Natural killer cell treated with Interleukin-12 subunit alpha and Interleukin-12 subunit beta and Interleukin-15 and Interleukin-18, amount 100 ng/mL, for 72 hours (primary cell): ENCODE results near the gene KCNJ15. TPM values are rescaled to one million over a fixed set of nuclear protein-coding genes. Genes with fewer than 3 reads are reported as not detected.

ENCODE experiments used
- ATAC-seq, 2 donors: fragments of 150-1000 bp; cut with Tn5 transposase in 1 of 2; sonication (Bioruptor Pico), chemical (Tn5 transposase) in 1 of 2; 2 replicates each; pipeline ENCODE4 v1.10.0; 2021
- DNase-seq: peaks from one replicate; pipeline ENCODE4 v3.0.0; 2022; ENCODE audit warnings: low spot score
- H3K27ac Mint-ChIP-seq, 2 donors: 1 replicate in 1 of 2; 2 replicates in 1 of 2; pipeline ENCODE4 v1.8.0; 2022; ENCODE audit warnings: mixed read lengths in 2 of 2, mild to moderate bottlenecking in 1 of 2, moderate library complexity in 1 of 2
- H3K27me3 Mint-ChIP-seq, 2 donors: 1 replicate in 1 of 2; 2 replicates in 1 of 2; pipeline ENCODE4 v1.8.0; 2022; ENCODE audit warnings: mixed read lengths in 2 of 2
- H3K36me3 Mint-ChIP-seq: one replicate; pipeline ENCODE4 v1.8.0; 2022; ENCODE audit warnings: mixed read lengths
- H3K4me1 Mint-ChIP-seq, 2 donors: 1 replicate in 1 of 2; 2 replicates in 1 of 2; pipeline ENCODE4 v1.8.0; 2022; ENCODE audit warnings: low read depth in 2 of 2, mixed read lengths in 2 of 2, mild to moderate bottlenecking in 1 of 2
- H3K4me3 Mint-ChIP-seq: one replicate; pipeline ENCODE4 v1.8.0; 2022; ENCODE audit warnings: mixed read lengths
- H3K9me3 Mint-ChIP-seq: 2 replicates; pipeline ENCODE4 v1.8.0; 2022; ENCODE audit warnings: mixed read lengths
- total RNA-seq, 2 donors: library from RNA; stranded (reverse); gene quantifications; one replicate each; pipeline ENCODE4 v1.2.3, GENCODE V29; 2022

The KCNJ15 gene
- total RNA-seq, 2 donors from 2014 or later, result not detected

- H3K27ac Mint-ChIP-seq, result no peak overlapping the region
- no peak for ATAC-seq
- H3K36me3 Mint-ChIP-seq, result no peaks in the 10 kb centered on the region
- H3K4me1 Mint-ChIP-seq, result peaks cover 8 to 15% of the 10 kb centered on the region in 2 donors
- peaks cover 10% of the 10 kb centered on the region for H3K9me3 Mint-ChIP-seq
- H3K27me3 Mint-ChIP-seq, result peaks cover 24 to 36% of the 10 kb centered on the region in 2 donors
- H3K4me3 Mint-ChIP-seq, result no peak overlapping the region
- DNase-seq, result no peak
Measured at GRCh38 chr21:38249696-38250278, 7.0 kb upstream of the KCNJ15 start.

GRCh38 chr21:38250991-38251418, 5.8 kb upstream of the KCNJ15 start:
- ATAC-seq (no peak), DNase-seq (no peak)
- Mint-ChIP-seq H3K4me1 (peaks cover 0 to 6% of the 10 kb centered on the region in 2 donors), H3K27me3 (peaks cover 26 to 33% of the 10 kb centered on the region in 2 donors), H3K27ac (no peak overlapping the region), H3K4me3 (no peak overlapping the region), H3K36me3 (no peaks in the 10 kb centered on the region), H3K9me3 (peaks cover 10% of the 10 kb centered on the region)

- H3K4me1 Mint-ChIP-seq, result no peaks in the 10 kb centered on the region
- H3K9me3 Mint-ChIP-seq, result no peaks in the 10 kb centered on the region
- H3K27ac Mint-ChIP-seq, result no peak overlapping the region
- DNase-seq (no peak), ATAC-seq (no peak)
- H3K4me3 Mint-ChIP-seq, result no peak overlapping the region
- H3K27me3 Mint-ChIP-seq, result peaks cover 34 to 51% of the 10 kb centered on the region in 2 donors
- no peaks in the 10 kb centered on the region for H3K36me3 Mint-ChIP-seq
Measured at GRCh38 chr21:38254970-38255369, 1.8 kb upstream of the KCNJ15 start.

- Mint-ChIP-seq H3K9me3 (no peaks in the 10 kb centered on the region), H3K36me3 (no peaks in the 10 kb centered on the region), H3K4me1 (no peaks in the 10 kb centered on the region), H3K4me3 (no peak overlapping the region), H3K27ac (no peak overlapping the region), H3K27me3 (peaks cover 36 to 51% of the 10 kb centered on the region in 2 donors)
- ATAC-seq, result peak in 1 of 2 donors; percentile 38
- DNase-seq, result no peak
Measured at GRCh38 chr21:38255571-38256117, 1.1 kb upstream of the KCNJ15 start.

GRCh38 chr21:38257667-38258066, 876 bp downstream of the KCNJ15 start:
- Mint-ChIP-seq H3K4me1 (no peaks in the 10 kb centered on the region), H3K36me3 (no peaks in the 10 kb centered on the region), H3K27ac (no peak overlapping the region), H3K4me3 (no peak overlapping the region), H3K27me3 (peaks cover 36 to 49% of the 10 kb centered on the region in 2 donors), H3K9me3 (no peaks in the 10 kb centered on the region)
- ATAC-seq (no peak), DNase-seq (no peak)

- H3K4me1 Mint-ChIP-seq, result no peaks in the 10 kb centered on the region
- H3K27ac Mint-ChIP-seq, result no peak overlapping the region
- no peak for ATAC-seq
- DNase-seq, result no peak
- no peaks in the 10 kb centered on the region for H3K36me3 Mint-ChIP-seq
- peaks cover 36 to 49% of the 10 kb centered on the region in 2 donors for H3K27me3 Mint-ChIP-seq
- no peak overlapping the region for H3K4me3 Mint-ChIP-seq
- H3K9me3 Mint-ChIP-seq, result no peaks in the 10 kb centered on the region
Measured at GRCh38 chr21:38258521-38259485, 2.0 kb downstream of the KCNJ15 start.

- Mint-ChIP-seq H3K27ac (no peak overlapping the region), H3K9me3 (no peaks in the 10 kb centered on the region), H3K4me1 (no peaks in the 10 kb centered on the region), H3K36me3 (no peaks in the 10 kb centered on the region), H3K27me3 (peaks cover 37 to 48% of the 10 kb centered on the region in 2 donors), H3K4me3 (no peak overlapping the region)
- no peak for DNase-seq
- no peak for ATAC-seq
Measured at GRCh38 chr21:38259665-38260064, 2.9 kb downstream of the KCNJ15 start.

- no peak for DNase-seq
- Mint-ChIP-seq H3K27me3 (peaks cover 36 to 48% of the 10 kb centered on the region in 2 donors), H3K4me1 (no peaks in the 10 kb centered on the region), H3K27ac (no peak overlapping the region), H3K9me3 (no peaks in the 10 kb centered on the region), H3K36me3 (no peaks in the 10 kb centered on the region), H3K4me3 (no peak overlapping the region)
- ATAC-seq, result no peak
Measured at GRCh38 chr21:38260426-38260825, 3.6 kb downstream of the KCNJ15 start.

GRCh38 chr21:38261851-38262250, 5.1 kb downstream of the KCNJ15 start:
- H3K27ac Mint-ChIP-seq, result no peak overlapping the region
- peaks cover 41 to 43% of the 10 kb centered on the region in 2 donors for H3K27me3 Mint-ChIP-seq
- no peaks in the 10 kb centered on the region for H3K4me1 Mint-ChIP-seq
- ATAC-seq (no peak), DNase-seq (no peak)
- H3K9me3 Mint-ChIP-seq, result no peaks in the 10 kb centered on the region
- H3K36me3 Mint-ChIP-seq, result no peaks in the 10 kb centered on the region
- H3K4me3 Mint-ChIP-seq, result no peak overlapping the region

GRCh38 chr21:38263493-38263892, 6.7 kb downstream of the KCNJ15 start:
- DNase-seq, result no peak
- no peaks in the 10 kb centered on the region for H3K4me1 Mint-ChIP-seq

GRCh38 chr21:38264571-38264970, 7.8 kb downstream of the KCNJ15 start:
- no peak for ATAC-seq
- DNase-seq, result no peak
- Mint-ChIP-seq H3K36me3 (no peaks in the 10 kb centered on the region), H3K4me1 (no peaks in the 10 kb centered on the region), H3K27me3 (peaks cover 26 to 34% of the 10 kb centered on the region in 2 donors), H3K4me3 (no peak overlapping the region), H3K9me3 (no peaks in the 10 kb centered on the region), H3K27ac (no peak overlapping the region)

More at GRCh38 chr21:38263493-38263892, 6.7 kb downstream of the KCNJ15 start:
- no peaks in the 10 kb centered on the region for H3K9me3 Mint-ChIP-seq
- no peak overlapping the region for H3K27ac Mint-ChIP-seq
- H3K36me3 Mint-ChIP-seq, result no peaks in the 10 kb centered on the region
- ATAC-seq, result no peak
- H3K27me3 Mint-ChIP-seq, result peaks cover 37% of the 10 kb centered on the region in 2 donors
- no peak overlapping the region for H3K4me3 Mint-ChIP-seq

- no peak for DNase-seq
- no peaks in the 10 kb centered on the region for H3K9me3 Mint-ChIP-seq
- no peaks in the 10 kb centered on the region for H3K4me1 Mint-ChIP-seq
- peaks cover 25 to 30% of the 10 kb centered on the region in 2 donors for H3K27me3 Mint-ChIP-seq
- ATAC-seq, result no peak
- no peak overlapping the region for H3K4me3 Mint-ChIP-seq
- no peak overlapping the region for H3K27ac Mint-ChIP-seq
- H3K36me3 Mint-ChIP-seq, result no peaks in the 10 kb centered on the region
Measured at GRCh38 chr21:38265166-38265565, 8.4 kb downstream of the KCNJ15 start.

GRCh38 chr21:38266732-38267131, 9.9 kb downstream of the KCNJ15 start:
- H3K4me1 Mint-ChIP-seq, result no peaks in the 10 kb centered on the region
- H3K27ac Mint-ChIP-seq, result no peak overlapping the region
- no peaks in the 10 kb centered on the region for H3K36me3 Mint-ChIP-seq
- no peak for ATAC-seq
- no peak overlapping the region for H3K4me3 Mint-ChIP-seq
- peaks cover 24 to 27% of the 10 kb centered on the region in 2 donors for H3K27me3 Mint-ChIP-seq
- no peak for DNase-seq
- no peaks in the 10 kb centered on the region for H3K9me3 Mint-ChIP-seq
